HAP-1 (cell line): ENCODE data around the gene ZNF267.
"Not testable (repeated sequence)": the region's sequence is repeated elsewhere in the genome, so short reads cannot be mapped to it uniquely, and the experiment has no call there.

ENCODE experiments used
- DNase-seq, 2 experiments: peaks; one replicate each; pipeline ENCODE4 v3.0.0-alpha.2; 2016 to 2020; ENCODE audit warnings: low spot score in 2 of 2
- H3K27me3 ChIP-seq: fragments of 250-450 bp; sonication (Bioruptor Pico); 2 replicates; pipeline ENCODE4 v1.5.1; 2020; ENCODE audit warnings: low read depth, mild to moderate bottlenecking, moderate library complexity
- H3K36me3 ChIP-seq: fragments of 250-450 bp; sonication (Bioruptor Pico); replicated peaks from 2 replicates; pipeline ENCODE4 v1.5.1; 2020; ENCODE audit warnings: mild to moderate bottlenecking
- H3K4me1 ChIP-seq: fragments of 250-450 bp; sonication (Bioruptor Pico); 2 replicates; pipeline ENCODE4 v1.5.1; 2020; ENCODE audit warnings: mild to moderate bottlenecking
- H3K4me3 ChIP-seq: fragments of 250-450 bp; sonication (Bioruptor Pico); 2 replicates; pipeline ENCODE4 v1.5.1; 2020; ENCODE audit warnings: mild to moderate bottlenecking, moderate library complexity
- H3K9me3 ChIP-seq: fragments of 250-450 bp; sonication (Bioruptor Pico); 2 replicates; pipeline ENCODE4 v1.5.1; 2020; ENCODE audit warnings: mild to moderate bottlenecking, moderate library complexity
- in situ Hi-C: fragments of 300-500 bp; cut with MboI; formaldehyde crosslinking; loops from 3 replicates; pipeline ENCODE4 v1.14.3; 2020; ENCODE audit warnings: low sequenced_read_pairs, inconsistent platforms, mixed read lengths

Gene ZNF267

DNA sequence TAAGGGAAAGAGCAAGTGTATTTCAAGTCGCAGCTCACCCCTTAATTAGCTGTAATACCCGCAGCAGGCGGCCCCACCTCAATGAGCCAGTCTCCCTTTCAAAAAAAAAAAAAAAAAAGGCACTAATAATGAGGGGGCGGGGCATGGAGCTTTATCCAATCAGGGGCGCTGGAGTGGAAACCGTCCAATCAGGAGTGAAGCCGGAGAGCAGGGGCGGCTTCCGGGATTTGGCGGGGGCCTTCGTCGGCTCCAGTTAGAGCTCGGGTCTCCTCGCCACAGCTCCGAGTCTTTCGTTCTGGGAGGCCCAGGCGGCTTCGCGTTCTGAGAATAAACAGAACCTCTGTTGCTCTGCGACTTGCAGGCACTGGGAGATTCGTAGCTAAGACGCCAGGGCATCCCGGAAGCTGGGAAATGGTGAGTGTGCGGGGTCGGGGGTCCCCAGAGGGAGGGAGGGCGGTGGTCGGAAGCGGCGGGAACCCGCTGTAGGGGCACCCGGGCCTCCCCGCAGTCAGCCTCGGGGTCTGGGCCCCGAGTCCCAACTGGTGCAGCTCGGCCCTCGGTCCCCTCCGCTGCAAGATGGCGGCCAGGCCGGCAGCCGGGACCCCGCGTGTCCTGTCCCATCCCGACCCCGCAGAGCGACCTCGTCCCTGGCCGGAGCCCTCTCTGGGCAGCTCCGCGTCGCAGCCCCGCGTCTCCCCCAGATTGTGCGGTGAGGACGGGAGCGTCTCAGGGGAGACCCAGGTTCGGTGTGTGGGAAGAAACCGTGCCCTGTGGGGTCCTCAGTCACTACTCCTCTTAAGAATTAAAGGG lies at the start of gene ZNF267:
TSS of gene ZNF267 (plus strand) at position 252 of the 810 bp plus-strand sequence. CDS start at position 412, 160 bp downstream.
- peak within 1 kb of the TSS; percentile 97 for H3K4me3 ChIP-seq
- in situ Hi-C loops = loop anchor here (10.0 to 25.0 kb wide), 2 partner anchors 419 to 661 kb away; partner anchors contain the start of genes ARMC5, PYCARD, PYDC1 and TRIM72
- no peaks in the 10 kb centered on the region for H3K9me3 ChIP-seq
- peaks cover 19% of the 10 kb centered on the region for H3K36me3 ChIP-seq
- peaks cover 7% of the 10 kb centered on the region; the same call in 1 of the 2 replicates for H3K27me3 ChIP-seq
- DNase-seq = peak; percentile 92 to 96
- H3K4me1 ChIP-seq = peaks cover 26% of the 10 kb centered on the region

DNA sequence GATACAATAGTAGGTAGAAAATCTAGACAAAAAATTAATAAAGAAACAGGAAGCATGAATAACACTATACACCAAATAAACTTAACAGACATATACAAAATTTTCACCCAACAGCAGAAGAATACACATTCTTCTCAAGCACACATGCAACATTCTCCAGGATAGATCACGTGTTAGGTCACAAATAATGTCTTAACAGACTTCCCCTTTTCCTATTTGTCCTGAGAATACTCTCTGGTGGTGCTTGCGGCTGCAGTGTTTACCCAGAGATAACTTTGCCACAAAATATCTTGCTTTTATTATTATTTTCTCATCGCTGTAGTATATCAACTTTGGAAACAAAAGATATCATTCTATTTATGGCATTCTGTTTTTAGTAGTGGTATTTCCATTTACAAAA lies 40.6 kb upstream of the ZNF267 start:
- Histone ChIP-seq H3K4me1 (no peaks in the 10 kb centered on the region), H3K36me3 (no peaks in the 10 kb centered on the region), H3K9me3 (no peaks in the 10 kb centered on the region), H3K4me3 (no peak overlapping the region), H3K27me3 (no peaks in the 10 kb centered on the region)
- in situ Hi-C loops = no loop called here
- DNase-seq = no peak

DNA sequence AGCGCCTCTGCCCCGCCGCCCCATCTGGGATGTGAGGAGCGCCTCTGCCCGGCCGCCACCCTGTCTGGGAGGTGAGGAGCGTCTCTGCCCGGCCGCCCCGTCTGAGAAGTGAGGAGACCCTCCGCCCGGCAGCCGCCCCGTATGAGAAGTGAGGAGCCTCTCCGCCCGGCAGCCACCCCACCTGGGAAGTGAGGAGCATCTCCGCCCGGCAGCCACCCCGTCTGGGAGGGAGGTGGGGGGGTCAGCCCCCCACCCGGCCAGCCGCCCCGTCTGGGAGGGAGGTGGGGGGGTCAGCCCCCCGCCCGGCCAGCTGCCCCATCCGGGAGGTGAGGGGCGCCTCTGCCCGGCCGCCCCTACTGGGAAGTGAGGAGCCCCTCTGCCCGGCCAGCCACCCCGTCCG lies 37.2 kb upstream of the ZNF267 start:
- H3K36me3 ChIP-seq, H3K4me1 ChIP-seq, H3K9me3 ChIP-seq, H3K27me3 ChIP-seq, DNase-seq, H3K4me3 ChIP-seq, in situ Hi-C loops: not testable (repeated sequence)

DNA sequence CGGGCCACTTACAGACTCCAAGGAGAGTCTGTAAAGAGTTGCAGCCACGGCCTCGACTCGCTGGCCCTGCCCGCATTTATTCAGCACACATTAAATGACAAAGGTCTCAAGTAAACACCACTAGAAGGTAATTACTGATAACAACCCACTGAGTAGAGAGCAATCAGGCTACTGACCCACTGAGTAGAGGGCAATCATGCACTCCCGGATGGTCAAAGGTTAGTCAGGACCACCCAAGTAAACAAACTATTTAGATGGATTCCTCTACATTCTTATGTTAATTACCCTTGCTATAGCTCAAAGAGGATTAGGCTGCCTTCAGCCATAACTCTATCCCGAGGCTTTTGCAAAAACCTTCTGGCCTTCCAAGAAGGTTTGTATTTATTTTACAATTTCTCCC lies 30.7 kb upstream of the ZNF267 start:
- no peaks in the 10 kb centered on the region for H3K9me3 ChIP-seq
- no peak overlapping the region for H3K4me3 ChIP-seq
- in situ Hi-C loops = no loop called here
- no peaks in the 10 kb centered on the region for H3K27me3 ChIP-seq
- no peaks in the 10 kb centered on the region for H3K36me3 ChIP-seq
- H3K4me1 ChIP-seq = 0 out of 2 replicates have a peak, but pooled peaks cover 5% of the 10 kb centered on the region
- DNase-seq = peak; percentile 23 to 54

DNA sequence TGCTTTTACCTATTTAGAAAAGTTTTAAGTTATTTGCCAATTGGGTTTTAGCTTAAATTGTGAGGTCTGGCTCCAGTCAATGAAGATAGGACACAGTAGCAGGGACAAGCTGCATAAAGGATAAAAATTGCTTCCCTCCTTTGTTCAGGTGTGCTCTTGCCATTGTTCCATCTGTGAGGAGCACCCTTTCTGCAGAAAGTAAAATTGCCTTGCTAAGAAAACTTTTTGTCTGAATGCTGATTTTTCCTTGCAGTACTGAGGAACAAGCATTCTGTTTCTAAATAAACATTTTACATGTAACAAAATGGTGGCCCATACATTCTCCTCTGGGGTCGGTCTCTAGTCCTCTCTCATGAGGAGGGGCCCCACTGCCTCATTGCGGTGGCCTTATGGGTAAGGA lies 25.0 kb upstream of the ZNF267 start:
- H3K4me1 ChIP-seq, H3K36me3 ChIP-seq, in situ Hi-C loops, DNase-seq, H3K9me3 ChIP-seq, H3K4me3 ChIP-seq, H3K27me3 ChIP-seq: not testable (repeated sequence)

DNA sequence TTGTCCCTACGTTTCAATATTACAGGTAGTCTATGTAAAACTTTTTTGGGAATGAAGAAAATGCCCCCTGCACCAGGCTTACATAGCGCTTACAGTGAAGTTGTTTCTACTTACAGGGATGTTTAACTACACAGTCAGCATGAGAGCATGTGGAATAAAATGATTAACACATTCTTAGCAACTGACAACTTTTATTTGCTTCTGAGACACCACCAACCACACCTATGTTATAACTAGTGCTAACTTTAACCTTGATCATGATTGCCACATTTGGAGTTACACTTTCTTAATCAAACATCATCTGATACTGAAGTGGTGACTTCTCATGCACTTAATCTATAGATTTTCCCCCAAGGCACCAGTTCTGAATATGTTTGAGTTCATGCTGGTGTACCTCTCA lies 20.3 kb upstream of the ZNF267 start:
- Histone ChIP-seq H3K4me3 (no peak overlapping the region), H3K36me3 (no peaks in the 10 kb centered on the region), H3K27me3 (no peaks in the 10 kb centered on the region), H3K9me3 (peaks cover 3% of the 10 kb centered on the region; the same call in 1 of the 2 replicates), H3K4me1 (no peaks in the 10 kb centered on the region)
- DNase-seq = no peak
- in situ Hi-C loops = loop anchor here (25.0 kb wide), 1 partner anchor 641 kb away; the partner anchor contains the start of genes PYCARD, PYDC1 and TRIM72

DNA sequence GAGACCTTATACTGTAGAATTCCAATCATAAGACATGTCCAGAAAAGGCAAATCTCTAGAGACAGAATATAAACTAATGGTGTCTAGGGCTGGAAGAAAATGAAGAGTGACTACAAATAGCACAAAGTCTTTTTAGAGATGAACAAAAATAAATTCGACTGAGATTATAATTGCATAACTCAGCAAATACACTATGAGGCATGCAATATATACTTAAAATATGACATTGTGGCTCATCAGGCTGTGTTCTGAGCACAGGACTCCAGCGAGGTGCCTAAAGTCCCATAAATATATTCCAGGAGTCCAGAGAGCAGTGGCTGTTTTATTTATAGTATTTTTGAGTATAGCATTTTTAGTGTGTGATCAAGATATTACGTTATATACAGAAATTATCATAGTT lies 13.1 kb upstream of the ZNF267 start:
- Histone ChIP-seq H3K27me3 (peaks cover 2% of the 10 kb centered on the region; the same call in 1 of the 2 replicates), H3K9me3 (no peaks in the 10 kb centered on the region), H3K36me3 (no peaks in the 10 kb centered on the region), H3K4me1 (no peaks in the 10 kb centered on the region), H3K4me3 (no peak overlapping the region)
- in situ Hi-C loops = loop anchor here (10.0 to 25.0 kb wide), 2 partner anchors 648 to 866 kb away; partner anchors contain the start of genes PYCARD, PYDC1 and TRIM72
- DNase-seq = no peak

DNA sequence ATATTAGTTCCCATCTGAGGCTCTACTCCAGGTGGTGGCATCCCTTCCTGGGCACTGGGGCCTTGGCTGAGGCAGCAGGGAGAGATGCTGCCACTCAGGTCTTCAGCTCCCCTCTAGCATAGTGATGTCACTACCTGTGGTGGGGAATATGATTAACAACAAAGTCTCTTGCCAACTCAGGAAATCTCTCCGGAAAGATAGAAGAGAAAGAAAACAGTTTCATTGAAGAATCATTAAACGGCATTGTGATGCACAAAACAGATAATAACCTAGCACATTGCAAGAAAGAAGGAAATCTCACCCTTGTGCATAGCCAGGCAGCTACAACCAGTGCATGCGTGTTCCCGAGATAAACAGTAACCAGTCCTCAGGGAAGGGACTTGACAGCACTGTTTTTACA lies 12.2 kb upstream of the ZNF267 start:
- Histone ChIP-seq H3K27me3 (peaks cover 2% of the 10 kb centered on the region; the same call in 1 of the 2 replicates), H3K9me3 (no peaks in the 10 kb centered on the region), H3K4me3 (no peak overlapping the region), H3K36me3 (no peaks in the 10 kb centered on the region), H3K4me1 (no peaks in the 10 kb centered on the region)
- in situ Hi-C loops = loop anchor here (10.0 to 25.0 kb wide), 2 partner anchors 649 to 867 kb away; partner anchors contain the start of genes PYCARD, PYDC1 and TRIM72
- no peak for DNase-seq

DNA sequence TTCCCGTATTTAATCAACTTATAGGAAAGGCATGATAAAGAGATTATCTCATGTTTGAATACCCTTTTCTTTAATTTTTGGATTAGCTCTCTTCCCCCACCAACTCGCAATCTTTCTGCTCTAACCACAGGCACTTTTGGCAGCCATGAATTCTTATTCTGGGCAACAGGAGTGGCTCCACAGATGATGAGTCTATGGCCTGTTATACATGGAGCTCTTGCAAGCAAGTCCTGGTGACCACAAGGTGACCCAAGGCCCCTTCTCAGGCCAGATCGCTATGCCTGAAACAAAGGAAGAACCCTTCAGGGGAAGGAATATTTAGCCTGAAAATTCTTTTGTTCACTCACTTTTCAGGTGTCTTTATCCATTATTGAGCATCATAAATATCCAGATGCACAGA lies 10.8 kb upstream of the ZNF267 start:
- H3K4me1 ChIP-seq = no peaks in the 10 kb centered on the region

DNA sequence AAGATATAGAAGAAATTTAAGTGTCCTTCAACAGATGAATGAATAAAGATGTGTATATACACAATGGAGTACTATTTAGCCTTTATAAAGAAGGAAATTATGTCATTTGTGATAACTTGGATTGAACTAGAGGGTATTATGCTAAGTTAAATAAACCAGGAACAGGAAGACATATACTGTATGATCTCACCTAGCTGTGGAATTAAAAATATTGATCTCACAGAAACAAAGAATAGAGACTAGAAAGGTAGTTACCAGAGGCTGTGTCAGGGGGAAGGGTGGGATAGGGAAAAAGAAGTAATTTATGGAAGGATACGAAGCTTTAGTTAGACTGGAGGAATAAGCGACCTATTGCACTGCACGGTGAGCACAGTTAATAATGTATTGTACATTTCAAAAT lies 5.4 kb upstream of the ZNF267 start:
- no peak overlapping the region for H3K4me3 ChIP-seq
- in situ Hi-C loops = loop anchor here (10.0 to 25.0 kb wide), 2 partner anchors 656 to 873 kb away; partner anchors contain the start of genes PYCARD, PYDC1 and TRIM72
- no peak for DNase-seq
- no peaks in the 10 kb centered on the region for H3K9me3 ChIP-seq
- no peaks in the 10 kb centered on the region for H3K36me3 ChIP-seq
- H3K4me1 ChIP-seq = no peaks in the 10 kb centered on the region
- peaks cover 10% of the 10 kb centered on the region for H3K27me3 ChIP-seq

More for the DNA sequence above, 10.8 kb upstream of the ZNF267 start:
- no peaks in the 10 kb centered on the region for H3K9me3 ChIP-seq
- in situ Hi-C loops = loop anchor here (10.0 to 25.0 kb wide), 2 partner anchors 650 to 868 kb away; partner anchors contain the start of genes PYCARD, PYDC1 and TRIM72
- H3K36me3 ChIP-seq = no peaks in the 10 kb centered on the region
- no peak for DNase-seq
- H3K27me3 ChIP-seq = peaks cover 2% of the 10 kb centered on the region; the same call in 1 of the 2 replicates
- H3K4me3 ChIP-seq = no peak overlapping the region

DNA sequence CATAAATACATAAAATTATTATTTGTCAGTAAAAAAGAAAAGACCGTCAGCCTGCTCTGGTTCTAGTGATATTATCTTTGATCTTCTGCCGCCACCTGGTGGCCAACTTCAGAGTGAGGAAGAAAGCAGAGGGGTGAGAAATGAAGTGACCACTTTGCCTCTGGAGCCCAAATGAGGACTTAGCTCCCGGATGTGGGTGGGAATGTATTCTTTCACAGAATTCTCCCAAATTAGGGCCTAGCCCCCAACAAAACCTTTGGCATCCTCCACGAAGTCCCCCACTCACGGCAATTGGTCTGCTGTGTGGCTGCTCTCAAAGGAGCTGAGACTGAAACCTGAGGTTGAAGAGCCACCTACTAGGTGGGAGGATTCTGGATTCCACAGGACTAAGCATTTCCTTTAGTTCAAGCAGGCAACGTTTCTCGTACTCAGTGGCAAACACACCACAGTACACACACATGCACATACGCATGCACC lies 4.9 kb upstream of the ZNF267 start:
- no peak overlapping the region for H3K4me3 ChIP-seq
- no peaks in the 10 kb centered on the region for H3K9me3 ChIP-seq
- H3K4me1 ChIP-seq = no peaks in the 10 kb centered on the region
- in situ Hi-C loops = loop anchor here (10.0 to 25.0 kb wide), 2 partner anchors 656 to 874 kb away; partner anchors contain the start of genes PYCARD, PYDC1 and TRIM72
- peak; percentile 64 to 87 for DNase-seq
- H3K36me3 ChIP-seq = no peaks in the 10 kb centered on the region
- H3K27me3 ChIP-seq = peaks cover 9% of the 10 kb centered on the region

DNA sequence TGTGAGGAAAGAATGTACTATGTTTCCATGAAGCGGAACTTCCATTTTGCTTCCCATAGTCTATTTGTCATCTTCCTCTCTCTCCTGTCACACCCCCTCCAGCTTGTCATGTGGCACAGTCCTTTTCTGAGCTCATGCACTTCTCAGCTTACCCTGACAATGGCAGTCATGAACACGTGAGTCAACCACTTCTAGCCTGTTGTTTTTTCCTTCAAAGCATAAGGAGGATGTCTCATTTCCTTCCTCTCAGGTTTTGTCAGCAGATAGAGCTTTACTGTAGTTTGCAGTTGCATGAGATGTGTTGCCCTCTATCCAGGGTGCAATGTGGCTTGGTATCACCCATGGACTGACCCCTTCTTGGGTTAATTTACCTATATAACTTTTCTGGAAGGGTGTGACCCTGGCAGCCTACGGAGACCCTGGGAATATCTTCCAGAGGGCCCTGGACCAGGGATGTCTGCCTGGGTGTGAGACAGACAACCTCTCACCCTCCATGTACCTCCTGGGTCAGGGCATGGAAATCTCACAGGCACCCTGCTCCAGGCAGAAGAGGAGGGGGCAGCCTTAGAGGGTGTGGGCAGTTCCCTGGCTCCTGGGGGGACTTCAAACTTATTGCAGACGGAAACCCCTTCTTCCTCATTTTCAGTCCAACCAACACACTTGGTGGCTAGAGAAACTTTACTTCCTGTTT lies 4.0 kb upstream of the ZNF267 start:
- DNase-seq = peak in 1 of 2 experiments; percentile 24
- Histone ChIP-seq H3K27me3 (peaks cover 7% of the 10 kb centered on the region; the same call in 1 of the 2 replicates), H3K4me3 (no peak overlapping the region), H3K36me3 (no peaks in the 10 kb centered on the region), H3K9me3 (no peaks in the 10 kb centered on the region), H3K4me1 (no peaks in the 10 kb centered on the region)
- in situ Hi-C loops = loop anchor here (10.0 to 25.0 kb wide), 3 partner anchors 415 to 875 kb away; partner anchors contain the start of genes ARMC5, PYCARD, PYDC1 and TRIM72

DNA sequence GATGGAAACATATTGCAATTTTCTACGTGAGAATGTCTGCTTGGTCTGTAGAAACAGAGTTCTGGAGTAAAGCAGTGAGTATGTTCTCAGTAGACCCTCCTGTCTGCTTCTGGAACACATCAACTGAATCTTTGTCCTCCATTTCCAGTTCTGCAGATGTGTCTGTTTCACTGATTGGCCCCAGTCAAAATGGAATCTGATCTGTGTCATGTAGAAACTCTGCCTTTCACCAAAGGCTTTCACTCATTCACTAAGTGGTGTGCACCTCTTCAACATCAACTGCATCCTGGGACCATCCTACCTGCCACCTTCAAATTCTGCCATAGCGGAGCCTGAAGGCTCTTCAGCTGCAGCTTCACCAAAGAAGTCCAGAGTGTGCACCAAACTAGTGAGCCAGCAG lies 2.8 kb upstream of the ZNF267 start:
- Histone ChIP-seq H3K4me3 (no peak overlapping the region), H3K9me3 (no peaks in the 10 kb centered on the region), H3K4me1 (peaks cover 7% of the 10 kb centered on the region), H3K27me3 (peaks cover 7% of the 10 kb centered on the region; the same call in 1 of the 2 replicates), H3K36me3 (peaks cover 6% of the 10 kb centered on the region)
- DNase-seq = no peak
- in situ Hi-C loops = loop anchor here (10.0 to 25.0 kb wide), 2 partner anchors 416 to 659 kb away; partner anchors contain the start of genes ARMC5, PYCARD, PYDC1 and TRIM72
